Panc1 (cell line): ENCODE results near the gene ST8SIA6. TPM values are rescaled to one million over a fixed set of nuclear protein-coding genes. Genes with fewer than 3 reads are reported as not detected.

ENCODE experiments used
- ATAC-seq: fragments of 200-7000 bp; cut with Tn5 transposase; 2 replicates; pipeline ENCODE4 v1.9.1; 2020; ENCODE audit warnings: mild to moderate bottlenecking, moderate library complexity
- BruUV-seq: library from RNA; stranded (reverse); fragments of 400-500 nt; replicated peaks from 2 replicates; lab custom pipeline; 2021; lab: Mats Ljungman, UMichigan
- CTCF ChIA-PET: fragments of 300-600 bp; sonication (Branson Sonifier 250); formaldehyde crosslinking; loops from one replicate; lab custom pipeline; 2022; ENCODE audit warnings: antibody characterized with exemption; lab: Charles Lee
- POLR2A ChIA-PET: fragments of 300-600 bp; sonication (Branson Sonifier 250); formaldehyde crosslinking; loops from one replicate; lab custom pipeline; 2022; ENCODE audit warnings: antibody characterized with exemption; lab: Charles Lee
- DNase-seq: peaks from one replicate; pipeline ENCODE4 v3.0.0-alpha.2; 2010; ENCODE audit warnings: low read depth, low spot score
- H3K27ac ChIP-seq: 2 replicates; pipeline ENCODE4 v1.5.1; 2011; ENCODE audit warnings: mild to moderate bottlenecking, low read length, inconsistent platforms
- H3K27me3 ChIP-seq: fragments of 200-500 bp; sonication (Bioruptor generic); 2 replicates; pipeline ENCODE4 v1.6.0; 2014; ENCODE audit warnings: low read length, inconsistent platforms; ENCODE audit not compliant: control insufficient read depth, insufficient read depth
- H3K36me3 ChIP-seq: fragments of 200-500 bp; sonication (Bioruptor generic); 2 replicates; pipeline ENCODE4 v1.5.1; 2014; ENCODE audit warnings: inconsistent platforms, mild to moderate bottlenecking, low read length, moderate library complexity; ENCODE audit not compliant: control insufficient read depth, insufficient read depth
- H3K4me1 ChIP-seq: 2 replicates; pipeline ENCODE4 v1.5.1; 2011; ENCODE audit warnings: inconsistent platforms, mild to moderate bottlenecking, low read length, moderate library complexity; ENCODE audit not compliant: control insufficient read depth, insufficient read depth
- H3K4me3 ChIP-seq, 2 experiments: 2 replicates each; pipeline ENCODE4 v1.5.1; 2011 to 2012; ENCODE audit warnings: low read depth in 2 of 2, low read length in 2 of 2, mild to moderate bottlenecking in 2 of 2, inconsistent platforms in 1 of 2, moderate library complexity in 1 of 2
- H3K9me3 ChIP-seq: fragments of 200-500 bp; sonication (Bioruptor generic); 2 replicates; pipeline ENCODE4 v1.5.1; 2014; ENCODE audit warnings: low read depth, mild to moderate bottlenecking, inconsistent platforms, low read length, moderate library complexity; ENCODE audit not compliant: control insufficient read depth, insufficient read depth
- CTCF ChIP-seq: fragments of 450-650 bp; IDR thresholded peaks from 2 replicates; pipeline ENCODE4 v1.5.1; 2017; ENCODE audit warnings: mild to moderate bottlenecking
- POLR2AphosphoS5 ChIP-seq: IDR thresholded peaks from 2 replicates; pipeline ENCODE4 v1.6.1; 2012; ENCODE audit warnings: mild to moderate bottlenecking, low read depth, low read length, moderate library complexity
- REST ChIP-seq, 2 experiments: IDR thresholded peaks; 2 replicates each; pipeline ENCODE4 v1.6.1; 2011 to 2012; ENCODE audit warnings: low read depth in 2 of 2, control low read depth in 1 of 2, low read length in 1 of 2, mild to moderate bottlenecking in 1 of 2, moderate library complexity in 1 of 2; ENCODE audit not compliant: insufficient read depth in 1 of 2
- SIN3A ChIP-seq: IDR thresholded peaks from 2 replicates; pipeline ENCODE4 v1.6.1; 2012; ENCODE audit warnings: low read depth, mild to moderate bottlenecking, low read length, moderate library complexity, borderline replicate concordance; ENCODE audit not compliant: insufficient read depth
- TCF7L2 ChIP-seq: IDR thresholded peaks from 2 replicates; pipeline ENCODE4 v1.6.1; 2011; ENCODE audit warnings: mild to moderate bottlenecking, low read depth, low read length, inconsistent platforms
- in situ Hi-C: cut with HindIII; loops from 2 replicates; pipeline ENCODE4 v1.10.0; 2016; ENCODE audit warnings: low sequenced_read_pairs, low pct_unique_long_range_greater_than_20kb
- intact Hi-C: fragments of 100-400 bp; cut with micrococcal nuclease; formaldehyde crosslinking; loops from one replicate; pipeline ENCODE4 v1.10.0; 2022; ENCODE audit not compliant: unreplicated experiment
- total RNA-seq: library from RNA; stranded (reverse); gene quantifications from one replicate; pipeline ENCODE4 v1.2.1, GENCODE V29; 2021; ENCODE audit not compliant: unreplicated experiment

ST8SIA6 gene
- total RNA-seq, 1 experiment from 2014 or later, result 0.82 TPM

- DNase-seq, result no peak
- Histone ChIP-seq H3K27me3 (no peaks in the 10 kb centered on the region), H3K27ac (no peak overlapping the region), H3K4me3 (no peak overlapping the region), H3K36me3 (no peaks in the 10 kb centered on the region), H3K4me1 (no peaks in the 10 kb centered on the region), H3K9me3 (no peaks in the 10 kb centered on the region)
- CTCF ChIA-PET, result no interaction called here
- in situ Hi-C loops (no loop called here), intact Hi-C loops (no loop called here)
- POLR2A ChIA-PET, result no interaction called here
- BruUV-seq, result no TSS peak
- TF ChIP-seq TCF7L2 (no peak), SIN3A (no peak), CTCF (no peak), REST (IDR thresholded peaks at IDR 0.05; ENCODE audit: insufficient read depth in 1 of 2, low read depth in 2 of 2, low read length in 1 of 2) (no peak), POLR2AphosphoS5 (no peak)
- no peak for ATAC-seq
These were observed 28.7 kb upstream of the ST8SIA6 start for GRCh38 chr10:17483079-17483478.

- no peaks in the 10 kb centered on the region for H3K4me1 ChIP-seq
- H3K27ac ChIP-seq, result no peak overlapping the region
- ATAC-seq (no peak), DNase-seq (no peak)
- in situ Hi-C loops, result no loop called here
- TF ChIP-seq TCF7L2 (no peak), CTCF (no peak), SIN3A (no peak), REST (IDR thresholded peaks at IDR 0.05; ENCODE audit: insufficient read depth in 1 of 2, low read depth in 2 of 2, low read length in 1 of 2) (no peak), POLR2AphosphoS5 (no peak)
- H3K27me3 ChIP-seq, result no peaks in the 10 kb centered on the region
- CTCF ChIA-PET, result no interaction called here
- intact Hi-C loops, result no loop called here
- no peaks in the 10 kb centered on the region for H3K9me3 ChIP-seq
- no peaks in the 10 kb centered on the region for H3K36me3 ChIP-seq
- no peak overlapping the region for H3K4me3 ChIP-seq
- POLR2A ChIA-PET, result no interaction called here
- no TSS peak for BruUV-seq
These were observed 25.4 kb upstream of the ST8SIA6 start for GRCh38 chr10:17479822-17480221.
